Mammary epithelial cell (primary cell): ENCODE results near the gene PLEKHM1.
"Not testable (repeated sequence)": the region's sequence is repeated elsewhere in the genome, so short reads cannot be mapped to it uniquely, and the experiment has no call there.

Source experiments
- CTCF ChIP-seq, 2 donors: IDR thresholded peaks in 1 of 2; conservative IDR thresholded peaks in 1 of 2; 2 replicates each; pipeline ENCODE4 v1.5.1; 2011 to 2012; ENCODE audit warnings: inconsistent platforms in 2 of 2, low read length in 2 of 2, mild to moderate bottlenecking in 2 of 2, control low read depth in 1 of 2, low read depth in 1 of 2; ENCODE audit not compliant: insufficient read depth in 1 of 2; ENCODE audit errors: extremely low read depth in 1 of 2
- EZH2 ChIP-seq: IDR thresholded peaks from 2 replicates; pipeline ENCODE4 v1.6.1; 2012; ENCODE audit warnings: low read length, inconsistent platforms, borderline replicate concordance

GRCh38 chr17:45444301-45444700, 46.2 kb downstream of the PLEKHM1 start:
- not testable (repeated sequence) for TF ChIP-seq CTCF (conservative IDR thresholded peaks at IDR 0.05 in 1 of 2, IDR thresholded peaks at IDR 0.05 in 1 of 2; ENCODE audit: extremely low read depth in 1 of 2, insufficient read depth in 1 of 2, low read depth in 1 of 2, low read length in 2 of 2); EZH2
